Measurements from ENCODE around the gene CTRL.
"Not testable (repeated sequence)": the region's sequence is repeated elsewhere in the genome, so short reads cannot be mapped to it uniquely, and the experiment has no call there.

The CTRL gene

GRCh38 chr16:67931712-67932461 is at the start of gene CTRL:
Gene CTRL (minus strand): TSS chr16:67931862. CDS start chr16:67931852, 10 bp downstream.
- no peak for DNase-seq

DNA sequence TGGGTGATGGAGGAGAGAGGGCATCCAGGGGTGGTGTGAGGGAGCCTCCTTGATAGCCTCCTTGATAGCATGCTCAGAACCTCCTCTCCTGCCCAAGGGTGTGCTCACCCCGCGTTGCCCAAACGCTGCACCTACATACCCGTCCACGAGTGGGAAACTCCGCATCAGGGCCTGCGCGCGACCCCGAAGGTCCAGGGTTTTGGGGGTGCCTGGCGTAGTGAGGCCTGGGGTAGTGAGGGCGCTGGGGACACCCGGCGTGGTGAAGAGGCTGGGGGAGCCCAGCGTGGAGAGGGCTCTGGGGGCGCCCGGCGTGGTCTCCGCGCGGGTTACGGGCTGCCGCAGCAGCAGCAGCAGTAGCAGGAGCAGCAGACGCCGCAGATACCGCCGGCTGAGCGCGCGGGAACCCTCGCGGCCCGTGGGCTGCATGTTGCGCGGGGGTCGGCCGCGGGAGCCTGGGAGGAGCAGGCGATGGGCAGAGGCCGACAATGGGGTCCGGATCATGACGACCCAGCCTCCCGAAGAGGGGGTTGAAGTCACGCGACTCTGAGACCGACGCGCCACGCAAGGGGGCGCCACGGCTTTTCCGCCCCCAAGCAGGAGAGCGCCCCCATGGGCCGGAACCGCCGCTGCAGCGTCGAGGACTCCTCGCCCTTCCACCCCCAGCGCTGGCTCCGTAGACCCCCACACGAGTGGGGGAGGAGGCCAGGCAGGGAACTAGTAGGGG is 48.5 kb upstream of the CTRL start, which contains the start of gene DPEP3:
Gene DPEP3, minus strand, starts transcription at position 545 of the 724 bp plus-strand sequence. Its CDS starts 119 bp downstream, at position 426.
- DNase-seq, result no peak

DNA sequence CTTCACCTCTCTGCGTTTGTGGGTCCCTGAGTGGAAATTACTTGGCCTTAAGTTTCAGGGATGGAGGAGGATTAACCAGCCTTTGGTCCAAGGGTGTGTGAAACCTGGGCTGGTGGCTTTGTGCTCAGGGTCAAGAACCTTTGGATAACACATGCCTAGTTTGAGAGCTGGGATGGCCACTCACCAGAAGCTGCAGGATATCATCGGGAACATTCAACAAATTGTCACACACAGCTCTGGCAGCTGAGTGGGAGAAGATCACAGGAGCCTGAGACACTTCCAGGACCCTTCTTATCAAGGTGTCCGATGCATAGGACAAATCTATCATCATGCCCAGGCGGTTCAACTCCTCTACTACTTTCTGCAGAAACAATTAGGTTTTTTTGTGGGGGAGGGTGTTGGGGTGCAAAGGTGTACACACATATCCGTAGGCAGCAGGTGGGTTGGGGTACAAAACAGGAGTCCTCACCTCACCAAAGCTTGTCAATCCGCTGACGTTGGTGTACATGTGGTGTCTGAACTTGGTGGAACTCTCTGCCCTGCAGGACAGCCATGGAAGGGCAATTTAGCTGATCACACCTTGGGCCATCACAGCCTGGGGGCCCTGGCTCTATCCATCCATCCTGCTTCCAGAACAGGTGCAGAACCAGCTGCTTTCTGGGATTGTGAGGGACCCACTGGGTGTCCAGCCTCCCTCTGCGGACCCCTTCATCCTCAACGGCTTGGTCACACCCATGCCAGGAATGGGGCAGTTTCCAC is 46.0 kb upstream of the CTRL start:
- no peak for DNase-seq

DNA sequence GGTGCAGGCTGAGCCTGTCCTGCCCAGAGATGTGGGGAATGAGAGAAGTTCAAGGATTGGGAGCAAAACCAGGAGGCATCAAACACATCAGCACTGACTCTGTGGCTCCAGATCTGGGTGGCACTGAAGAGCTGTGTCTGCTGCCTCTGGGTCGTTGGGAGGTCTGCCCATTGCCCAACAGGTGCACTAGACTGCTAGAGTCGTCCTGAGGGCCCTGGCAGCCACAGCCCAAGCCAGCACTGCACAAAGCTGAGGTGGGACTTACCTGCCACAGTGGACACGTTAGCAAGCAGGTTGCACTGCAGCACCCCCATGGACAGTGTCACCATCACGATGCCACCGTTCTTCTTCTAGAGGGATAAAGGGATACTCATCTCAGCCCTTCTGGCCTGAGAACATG is 45.3 kb upstream of the CTRL start:
- no peak for DNase-seq

- DNase-seq, result no peak
Measured at GRCh38 chr16:67976205-67976604, 44.5 kb upstream of the CTRL start.

DNA sequence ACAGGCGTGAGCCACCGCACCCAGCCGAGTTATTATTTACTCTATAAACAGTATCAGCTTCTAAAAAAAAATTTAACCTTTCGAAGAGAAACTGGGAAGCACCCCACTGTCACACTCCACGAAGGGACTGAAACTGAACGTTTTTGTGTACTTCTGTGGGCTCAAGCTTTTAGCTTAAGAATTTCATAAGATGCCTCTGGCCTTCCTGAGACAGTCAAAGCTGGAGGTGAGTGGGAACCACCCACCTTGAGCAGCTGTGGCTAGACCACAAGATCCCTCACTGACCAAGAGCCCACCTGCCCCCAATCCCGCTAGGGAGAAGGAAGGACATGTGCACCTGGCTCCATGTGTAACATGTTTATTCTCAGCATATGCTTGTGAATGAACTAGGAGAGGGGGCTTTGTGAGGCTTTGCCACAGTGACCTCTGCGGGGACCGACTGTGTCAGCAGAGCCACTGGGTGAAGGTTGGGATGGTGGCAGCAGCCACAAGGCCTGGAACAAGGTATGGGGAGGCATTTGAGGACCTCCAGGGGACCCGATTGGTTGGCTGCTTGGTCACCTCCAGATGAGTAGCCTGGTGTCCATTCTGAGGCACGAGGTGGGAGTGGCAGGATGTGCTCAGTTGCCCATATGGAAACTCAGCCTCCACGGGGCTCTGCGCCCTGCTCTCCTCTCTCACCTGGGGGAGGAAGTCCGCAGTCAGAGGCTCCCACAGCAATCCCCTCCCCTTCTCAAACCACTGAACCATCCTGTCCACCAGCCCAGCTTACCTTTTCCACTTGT is 43.9 kb upstream of the CTRL start:
- no peak for DNase-seq

DNA sequence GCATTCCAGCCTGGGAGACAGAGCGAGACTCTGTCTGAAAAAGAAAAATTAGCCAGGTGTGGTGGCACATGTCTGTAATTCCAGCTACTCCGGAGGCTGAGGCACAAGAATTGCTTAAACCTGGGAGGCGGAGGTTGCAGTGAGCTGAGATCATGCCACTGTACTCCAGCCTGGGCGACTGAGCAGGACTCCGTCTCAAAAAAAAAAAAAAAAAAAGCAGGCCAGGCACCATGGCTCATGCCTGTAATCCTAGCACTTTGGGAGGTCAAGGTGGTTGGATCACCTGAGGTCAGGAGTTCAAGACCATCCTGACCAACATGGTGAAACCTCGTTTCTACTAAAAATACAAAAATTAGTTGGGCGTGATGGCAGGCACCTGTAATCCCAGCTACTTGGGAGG is 40.6 kb upstream of the CTRL start:
- not testable (repeated sequence) for DNase-seq

GRCh38 chr16:67971111-67971510 is 39.4 kb upstream of the CTRL start:
- no peak for DNase-seq

- DNase-seq, result no peak
Measured at GRCh38 chr16:67969254-67970039, 37.8 kb upstream of the CTRL start.

DNA sequence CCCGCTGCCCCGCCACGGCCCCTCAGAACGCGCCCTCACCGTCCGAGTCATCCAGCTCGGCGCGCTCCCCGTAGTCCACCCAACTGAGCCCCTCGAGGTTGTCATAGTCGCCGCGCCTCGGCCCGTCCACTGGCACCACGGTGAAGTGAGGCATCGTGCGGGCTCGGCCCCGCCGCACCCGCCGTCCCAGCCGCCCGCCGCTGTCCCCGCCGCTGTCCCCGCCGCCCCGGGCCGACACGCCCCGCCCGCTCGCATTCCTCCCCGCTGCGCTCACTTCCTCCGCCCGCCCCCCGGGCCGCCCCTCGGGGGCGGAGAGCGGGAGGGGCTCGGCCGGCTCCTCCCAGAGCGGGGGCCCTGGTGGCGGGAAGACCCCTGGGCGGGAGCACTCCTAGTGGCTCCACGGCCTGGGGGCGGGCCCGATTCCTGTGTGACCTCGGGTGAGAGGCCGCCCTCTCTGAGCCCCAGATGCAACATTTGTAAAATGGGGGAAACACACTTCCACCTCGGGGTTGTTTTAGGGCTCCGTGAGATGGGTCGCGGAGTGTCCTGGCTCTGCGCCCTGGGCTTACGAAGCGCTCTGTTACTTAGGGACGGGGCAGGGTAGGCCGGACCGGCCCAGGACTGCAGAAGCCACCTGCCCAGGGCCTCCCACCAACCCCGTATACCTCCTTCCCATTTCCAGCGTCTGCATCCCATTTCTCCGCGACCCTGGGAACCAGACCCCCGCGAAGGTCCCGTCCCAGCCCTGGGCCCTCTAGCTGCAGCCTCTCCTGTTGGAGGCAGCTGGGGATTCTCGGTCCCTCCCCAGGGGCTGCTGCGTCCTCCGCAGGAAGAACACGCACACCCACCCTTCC is 37.0 kb upstream of the CTRL start, which contains the start of gene SLC12A4:
Gene SLC12A4, minus strand, starts transcription at position 238 of the 854 bp plus-strand sequence. Its CDS starts 84 bp downstream, at position 154.
- no peak for DNase-seq

GRCh38 chr16:67967958-67968399 is 36.3 kb upstream of the CTRL start:
- no peak for DNase-seq

GRCh38 chr16:67967183-67967957 is 35.7 kb upstream of the CTRL start:
- no peak for DNase-seq

GRCh38 chr16:67966549-67967182 is 35.0 kb upstream of the CTRL start:
- DNase-seq, result no peak

DNA sequence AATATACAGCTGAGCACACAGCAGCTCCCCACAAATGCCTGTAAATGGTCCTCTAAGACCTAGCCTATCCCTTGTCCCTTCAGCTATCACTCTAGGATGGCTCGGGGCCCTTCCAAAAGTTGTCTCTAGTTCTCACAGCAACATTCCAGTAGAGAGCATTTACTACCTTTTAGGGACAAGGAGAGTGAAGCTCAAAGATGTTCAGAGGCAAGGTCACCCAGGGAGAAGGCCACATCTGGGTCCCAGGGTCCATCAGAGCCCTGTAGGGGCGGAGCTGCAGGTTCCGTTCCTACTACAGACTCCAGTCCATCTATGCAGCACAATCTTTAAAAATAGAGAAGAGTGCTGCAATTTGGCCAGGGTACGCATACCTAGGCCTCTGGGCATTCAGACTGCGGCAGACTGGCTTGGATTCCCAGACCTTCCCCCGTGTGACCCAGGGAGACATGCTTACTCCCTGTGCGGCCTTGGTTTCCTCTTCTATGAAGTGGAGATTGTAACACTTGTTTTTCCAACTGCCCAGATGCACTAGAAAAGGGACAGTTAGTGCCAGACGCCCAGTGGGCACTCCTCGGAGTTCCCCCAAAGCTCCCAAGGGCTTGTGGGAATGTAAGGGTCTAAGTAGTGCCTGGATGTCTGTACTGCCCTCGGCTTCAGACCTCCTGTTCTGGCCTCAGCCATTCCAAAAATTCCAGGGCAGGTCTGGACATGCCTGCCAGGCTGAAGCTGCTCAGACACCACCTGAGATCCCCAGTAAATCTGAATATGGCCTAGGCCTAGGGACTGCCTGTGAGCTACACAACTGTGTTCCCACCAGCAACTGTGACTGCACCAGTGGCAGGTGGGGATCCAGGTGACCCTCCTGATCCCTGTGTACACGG is 34.2 kb upstream of the CTRL start:
- DNase-seq, result no peak

DNA sequence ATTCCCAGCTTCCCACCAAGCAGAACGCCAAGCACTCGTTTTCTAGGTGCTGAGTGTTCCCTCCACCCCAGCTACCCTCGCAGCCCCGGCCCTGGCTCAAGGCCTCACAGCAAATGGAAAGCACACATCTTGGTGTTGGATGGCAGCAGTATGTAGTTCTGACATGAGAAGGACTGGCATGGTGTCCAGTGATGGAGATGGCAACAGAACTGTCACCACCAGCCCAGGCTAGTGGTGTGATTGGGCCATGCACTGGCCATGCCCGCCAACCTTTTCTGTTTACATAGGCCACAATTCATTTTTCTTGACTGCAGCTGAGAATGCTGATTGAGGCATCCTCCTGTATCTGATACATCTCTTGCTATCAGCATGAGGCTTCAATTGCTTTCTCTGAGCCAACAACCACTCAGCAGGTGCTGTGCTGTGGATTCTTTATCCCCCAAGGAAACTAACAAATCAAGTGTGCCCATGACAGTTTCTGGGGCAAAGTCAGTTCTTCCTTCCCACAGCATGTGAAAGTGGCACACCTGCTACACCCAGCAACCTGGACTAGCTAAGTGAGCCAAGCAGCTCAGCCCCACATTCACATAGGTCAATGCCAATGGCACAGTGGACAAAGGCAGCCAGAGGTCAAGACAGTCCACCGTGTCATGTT is 32.9 kb upstream of the CTRL start:
- no peak for DNase-seq

- DNase-seq, result no peak
Measured at GRCh38 chr16:67963662-67964321, 32.1 kb upstream of the CTRL start.

- DNase-seq, result no peak
Measured at GRCh38 chr16:67963292-67963661, 31.6 kb upstream of the CTRL start.
